ENCODE data around the gene UBL4B.

The UBL4B gene

GRCh38 chr1:110159168-110159567, 46.9 kb downstream of the UBL4B start:
- DNase-seq = no peak

GRCh38 chr1:110160538-110161100, 48.4 kb downstream of the UBL4B start:
- DNase-seq = no peak

- no peak for DNase-seq
These were observed 48.9 kb downstream of the UBL4B start for GRCh38 chr1:110161165-110161564.

- no peak for DNase-seq
These were observed 49.6 kb downstream of the UBL4B start for GRCh38 chr1:110161849-110162248.
